ENCODE measurements around the gene BCL10. TPM values are rescaled to one million over a fixed set of nuclear protein-coding genes. Genes with fewer than 3 reads are reported as not detected.

The BCL10 gene
- total and polyA plus RNA-seq, 2 of the 13 experiments (the other 11 are each of a cell fraction or from before 2014, with no cell fraction given) = 3.7 to 14.1 TPM

DNA sequence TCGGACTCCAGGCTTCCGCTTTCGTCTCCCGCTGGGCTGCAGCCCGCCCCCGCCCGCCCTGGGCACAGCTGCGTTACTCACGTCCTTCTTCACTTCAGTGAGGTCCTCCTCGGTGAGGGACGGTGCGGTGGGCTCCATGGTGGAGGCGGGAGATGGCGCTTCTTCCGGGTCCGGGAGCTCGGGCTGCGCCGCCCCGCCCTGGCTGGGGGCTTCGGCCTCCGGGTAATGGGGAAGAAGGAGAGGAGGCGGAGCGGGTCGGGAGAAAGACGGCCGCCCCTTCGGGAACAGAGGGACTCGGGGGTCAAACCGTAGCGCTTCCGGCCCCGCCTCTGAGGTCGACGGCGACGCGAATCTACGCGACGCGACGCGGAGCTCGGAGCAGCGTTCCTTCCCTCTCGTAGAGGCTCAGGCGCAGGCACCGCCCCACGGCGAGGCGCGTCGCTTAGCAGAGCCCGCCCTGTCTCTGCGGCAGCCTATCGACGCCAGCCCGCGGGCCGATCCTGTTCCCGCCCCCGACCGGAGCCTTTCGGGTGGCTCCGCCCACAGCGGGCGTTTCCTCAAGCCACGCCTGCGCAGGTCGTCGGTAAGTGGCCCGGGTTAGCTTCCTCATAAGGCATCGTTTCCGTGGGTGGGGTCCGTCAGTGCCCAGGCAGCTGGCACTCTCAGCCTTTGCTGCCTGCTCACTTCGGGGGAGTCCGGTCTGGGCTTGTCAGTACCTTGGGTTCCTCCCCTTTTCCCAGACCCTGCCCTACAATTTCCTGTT lies at the start of gene BCL10 (continued):
- TF ChIP-seq, protein P1, sequence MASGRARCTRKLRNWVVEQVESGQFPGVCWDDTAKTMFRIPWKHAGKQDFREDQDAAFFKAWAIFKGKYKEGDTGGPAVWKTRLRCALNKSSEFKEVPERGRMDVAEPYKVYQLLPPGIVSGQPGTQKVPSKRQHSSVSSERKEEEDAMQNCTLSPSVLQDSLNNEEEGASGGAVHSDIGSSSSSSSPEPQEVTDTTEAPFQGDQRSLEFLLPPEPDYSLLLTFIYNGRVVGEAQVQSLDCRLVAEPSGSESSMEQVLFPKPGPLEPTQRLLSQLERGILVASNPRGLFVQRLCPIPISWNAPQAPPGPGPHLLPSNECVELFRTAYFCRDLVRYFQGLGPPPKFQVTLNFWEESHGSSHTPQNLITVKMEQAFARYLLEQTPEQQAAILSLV (CRISPR knock-in tag; IDR thresholded peaks at IDR 0.05; ENCODE audit: borderline replicate concordance) = peak; percentile 79; the same call in 1 of the 2 replicates
- TF ChIP-seq FOXP1 (IDR thresholded peaks at IDR 0.05) (no peak), FOXP1 (CRISPR knock-in tag; IDR thresholded peaks at IDR 0.05) (no peak), ZNF605 (CRISPR knock-in tag; IDR thresholded peaks at IDR 0.05) (peak; percentile 91; the same call in 1 of the 2 replicates), ZNF530 (CRISPR knock-in tag; IDR thresholded peaks at IDR 0.05; ENCODE audit: low read depth) (no peak), SIX1 (CRISPR knock-in tag; IDR thresholded peaks at IDR 0.05; ENCODE audit: borderline replicate concordance) (no peak), FOXK2 (IDR thresholded peaks at IDR 0.05) (no peak), ZNF839 (CRISPR knock-in tag; IDR thresholded peaks at IDR 0.05; ENCODE audit: borderline replicate concordance) (no peak), POLR2A (IDR thresholded peaks at IDR 0.05; ENCODE audit: insufficient read depth in 1 of 2, low read depth in 2 of 2, low read length in 2 of 2) (peak; percentile 78 to 87), ZNF557 (CRISPR knock-in tag; IDR thresholded peaks at IDR 0.05) (no peak), ZNF136 (CRISPR knock-in tag; IDR thresholded peaks at IDR 0.05; ENCODE audit: low read depth) (peak; percentile 37; the same call in 1 of the 2 replicates), KLF12 (CRISPR knock-in tag; IDR thresholded peaks at IDR 0.05; ENCODE audit: borderline replicate concordance) (0 out of 2 replicates have a peak, but pooled peaks have one; percentile 41), CREB1 (IDR thresholded peaks at IDR 0.05) (peak; percentile 93), CREB1 (CRISPR knock-in tag; IDR thresholded peaks at IDR 0.05) (peak; percentile 95), NFIC (IDR thresholded peaks at IDR 0.05; ENCODE audit: low read length) (no peak), ZNF589 (CRISPR knock-in tag; conservative IDR thresholded peaks at IDR 0.05) (no peak), PAX8 (CRISPR knock-in tag; IDR thresholded peaks at IDR 0.05; ENCODE audit: borderline replicate concordance) (no peak), TAF15 (IDR thresholded peaks at IDR 0.05; ENCODE audit: low read depth, low read length, poor library complexity, severe bottlenecking) (no peak), MAZ (IDR thresholded peaks at IDR 0.05; ENCODE audit: borderline replicate concordance, low read depth, low read length) (0 out of 2 replicates have a peak, but pooled peaks have one; percentile 62), MAZ (CRISPR knock-in tag; IDR thresholded peaks at IDR 0.05; ENCODE audit: low read depth) (peak; percentile 81), TBL1XR1 (IDR thresholded peaks at IDR 0.05; ENCODE audit: borderline replicate concordance, low read length, partially characterized antibody) (peak; percentile 45)
- TF ChIP-seq, protein P2, sequence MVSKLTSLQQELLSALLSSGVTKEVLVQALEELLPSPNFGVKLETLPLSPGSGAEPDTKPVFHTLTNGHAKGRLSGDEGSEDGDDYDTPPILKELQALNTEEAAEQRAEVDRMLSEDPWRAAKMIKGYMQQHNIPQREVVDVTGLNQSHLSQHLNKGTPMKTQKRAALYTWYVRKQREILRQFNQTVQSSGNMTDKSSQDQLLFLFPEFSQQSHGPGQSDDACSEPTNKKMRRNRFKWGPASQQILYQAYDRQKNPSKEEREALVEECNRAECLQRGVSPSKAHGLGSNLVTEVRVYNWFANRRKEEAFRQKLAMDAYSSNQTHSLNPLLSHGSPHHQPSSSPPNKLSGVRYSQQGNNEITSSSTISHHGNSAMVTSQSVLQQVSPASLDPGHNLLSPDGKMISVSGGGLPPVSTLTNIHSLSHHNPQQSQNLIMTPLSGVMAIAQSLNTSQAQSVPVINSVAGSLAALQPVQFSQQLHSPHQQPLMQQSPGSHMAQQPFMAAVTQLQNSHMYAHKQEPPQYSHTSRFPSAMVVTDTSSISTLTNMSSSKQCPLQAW (CRISPR knock-in tag; IDR thresholded peaks at IDR 0.05) = peak; percentile 90
- TF ChIP-seq, protein P3, sequence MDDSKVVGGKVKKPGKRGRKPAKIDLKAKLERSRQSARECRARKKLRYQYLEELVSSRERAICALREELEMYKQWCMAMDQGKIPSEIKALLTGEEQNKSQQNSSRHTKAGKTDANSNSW (CRISPR knock-in tag; IDR thresholded peaks at IDR 0.05; ENCODE audit: borderline replicate concordance) = no peak
- TF ChIP-seq, protein P4, sequence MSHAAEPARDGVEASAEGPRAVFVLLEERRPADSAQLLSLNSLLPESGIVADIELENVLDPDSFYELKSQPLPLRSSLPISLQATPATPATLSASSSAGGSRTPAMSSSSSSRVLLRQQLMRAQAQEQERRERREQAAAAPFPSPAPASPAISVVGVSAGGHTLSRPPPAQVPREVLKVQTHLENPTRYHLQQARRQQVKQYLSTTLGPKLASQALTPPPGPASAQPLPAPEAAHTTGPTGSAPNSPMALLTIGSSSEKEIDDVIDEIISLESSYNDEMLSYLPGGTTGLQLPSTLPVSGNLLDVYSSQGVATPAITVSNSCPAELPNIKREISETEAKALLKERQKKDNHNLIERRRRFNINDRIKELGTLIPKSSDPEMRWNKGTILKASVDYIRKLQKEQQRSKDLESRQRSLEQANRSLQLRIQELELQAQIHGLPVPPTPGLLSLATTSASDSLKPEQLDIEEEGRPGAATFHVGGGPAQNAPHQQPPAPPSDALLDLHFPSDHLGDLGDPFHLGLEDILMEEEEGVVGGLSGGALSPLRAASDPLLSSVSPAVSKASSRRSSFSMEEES (CRISPR knock-in tag; IDR thresholded peaks at IDR 0.05) = no peak
- TF ChIP-seq, protein P5, sequence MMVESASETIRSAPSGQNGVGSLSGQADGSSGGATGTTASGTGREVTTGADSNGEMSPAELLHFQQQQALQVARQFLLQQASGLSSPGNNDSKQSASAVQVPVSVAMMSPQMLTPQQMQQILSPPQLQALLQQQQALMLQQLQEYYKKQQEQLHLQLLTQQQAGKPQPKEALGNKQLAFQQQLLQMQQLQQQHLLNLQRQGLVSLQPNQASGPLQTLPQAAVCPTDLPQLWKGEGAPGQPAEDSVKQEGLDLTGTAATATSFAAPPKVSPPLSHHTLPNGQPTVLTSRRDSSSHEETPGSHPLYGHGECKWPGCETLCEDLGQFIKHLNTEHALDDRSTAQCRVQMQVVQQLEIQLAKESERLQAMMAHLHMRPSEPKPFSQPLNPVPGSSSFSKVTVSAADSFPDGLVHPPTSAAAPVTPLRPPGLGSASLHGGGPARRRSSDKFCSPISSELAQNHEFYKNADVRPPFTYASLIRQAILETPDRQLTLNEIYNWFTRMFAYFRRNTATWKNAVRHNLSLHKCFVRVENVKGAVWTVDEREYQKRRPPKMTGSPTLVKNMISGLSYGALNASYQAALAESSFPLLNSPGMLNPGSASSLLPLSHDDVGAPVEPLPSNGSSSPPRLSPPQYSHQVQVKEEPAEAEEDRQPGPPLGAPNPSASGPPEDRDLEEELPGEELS (CRISPR knock-in tag; IDR thresholded peaks at IDR 0.05) = no peak
